Mononuclear cell (primary cell): ENCODE results near the gene DDX42. TPM values are rescaled to one million over a fixed set of nuclear protein-coding genes. Genes with fewer than 3 reads are reported as not detected.

Source experiments
- H3K27me3 ChIP-seq: 2 replicates; pipeline ENCODE4 v1.6.0; 2011; ENCODE audit warnings: low read length, control low read depth; ENCODE audit not compliant: insufficient read depth
- H3K4me1 ChIP-seq: 2 replicates; pipeline ENCODE4 v1.5.1; 2011; ENCODE audit warnings: mild to moderate bottlenecking, low read length, control low read depth; ENCODE audit not compliant: insufficient read depth
- H3K4me3 ChIP-seq: 2 replicates; pipeline ENCODE4 v1.5.1; 2011; ENCODE audit warnings: mild to moderate bottlenecking, low read length, moderate library complexity
- H3K9me3 ChIP-seq: 2 replicates; pipeline ENCODE4 v1.5.1; 2011; ENCODE audit warnings: low read depth, mild to moderate bottlenecking, control low read depth, low read length
- total RNA-seq: library from RNA; depleted of rRNA; stranded (reverse); fragments of >200 nt; gene quantifications from one replicate; pipeline ENCODE4 v1.2.3, GENCODE V29; 2012

Gene DDX42
- total RNA-seq, 1 donor = 112 TPM

GRCh38 chr17:63823659-63824331 lies 49.8 kb downstream of the DDX42 start:
- H3K9me3 ChIP-seq = no peaks in the 10 kb centered on the region
- no peaks in the 10 kb centered on the region for H3K27me3 ChIP-seq
- peaks cover 29% of the 10 kb centered on the region for H3K4me1 ChIP-seq
- no peak overlapping the region for H3K4me3 ChIP-seq

GRCh38 chr17:63824362-63824761 lies 50.4 kb downstream of the DDX42 start:
- H3K9me3 ChIP-seq = no peaks in the 10 kb centered on the region
- no peak overlapping the region for H3K4me3 ChIP-seq
- no peaks in the 10 kb centered on the region for H3K27me3 ChIP-seq
- peaks cover 34% of the 10 kb centered on the region for H3K4me1 ChIP-seq

GRCh38 chr17:63826468-63827001 lies 52.6 kb downstream of the DDX42 start:
- peak overlapping the region; percentile 83 for H3K4me3 ChIP-seq
- no peaks in the 10 kb centered on the region for H3K9me3 ChIP-seq
- H3K27me3 ChIP-seq = no peaks in the 10 kb centered on the region
- H3K4me1 ChIP-seq = peaks cover 38% of the 10 kb centered on the region

- peaks cover 44% of the 10 kb centered on the region for H3K4me1 ChIP-seq
- peak within 1 kb of the TSS; percentile 83 for H3K4me3 ChIP-seq
- H3K27me3 ChIP-seq = no peaks in the 10 kb centered on the region
- H3K9me3 ChIP-seq = no peaks in the 10 kb centered on the region
These were observed 53.2 kb downstream of the DDX42 start, which contains the start of the genes FTSJ3 and PSMC5 for GRCh38 chr17:63827002-63827800. FTSJ3 (minus strand) TSS chr17:63827663; CDS start chr17:63826902, 761 bp downstream. PSMC5 (plus strand) TSS chr17:63827431; CDS start chr17:63827491, 60 bp downstream.

GRCh38 chr17:63827801-63828221 lies 53.8 kb downstream of the DDX42 start:
- Histone ChIP-seq H3K9me3 (no peaks in the 10 kb centered on the region), H3K4me3 (peak overlapping the region; percentile 83), H3K4me1 (peaks cover 46% of the 10 kb centered on the region), H3K27me3 (no peaks in the 10 kb centered on the region)

GRCh38 chr17:63828936-63829335 lies 55.0 kb downstream of the DDX42 start:
- peaks cover 46% of the 10 kb centered on the region for H3K4me1 ChIP-seq
- H3K27me3 ChIP-seq = no peaks in the 10 kb centered on the region
- no peak overlapping the region for H3K4me3 ChIP-seq
- no peaks in the 10 kb centered on the region for H3K9me3 ChIP-seq

GRCh38 chr17:63830278-63830677 lies 56.3 kb downstream of the DDX42 start:
- Histone ChIP-seq H3K27me3 (no peaks in the 10 kb centered on the region), H3K9me3 (no peaks in the 10 kb centered on the region), H3K4me1 (peaks cover 56% of the 10 kb centered on the region), H3K4me3 (no peak overlapping the region)

- H3K9me3 ChIP-seq = no peaks in the 10 kb centered on the region
- no peak overlapping the region for H3K4me3 ChIP-seq
- H3K27me3 ChIP-seq = no peaks in the 10 kb centered on the region
- H3K4me1 ChIP-seq = peaks cover 50% of the 10 kb centered on the region
These were observed 57.0 kb downstream of the DDX42 start for GRCh38 chr17:63830904-63831491.

GRCh38 chr17:63831505-63831904 lies 57.5 kb downstream of the DDX42 start:
- H3K9me3 ChIP-seq = no peaks in the 10 kb centered on the region
- no peak overlapping the region for H3K4me3 ChIP-seq
- peaks cover 45% of the 10 kb centered on the region for H3K4me1 ChIP-seq
- no peaks in the 10 kb centered on the region for H3K27me3 ChIP-seq

- H3K9me3 ChIP-seq = no peaks in the 10 kb centered on the region
- H3K27me3 ChIP-seq = no peaks in the 10 kb centered on the region
- H3K4me1 ChIP-seq = peaks cover 44% of the 10 kb centered on the region
- no peak overlapping the region for H3K4me3 ChIP-seq
These were observed 58.0 kb downstream of the DDX42 start for GRCh38 chr17:63832014-63832413.

GRCh38 chr17:63832455-63832854 lies 58.5 kb downstream of the DDX42 start:
- Histone ChIP-seq H3K27me3 (no peaks in the 10 kb centered on the region), H3K4me1 (peaks cover 47% of the 10 kb centered on the region), H3K4me3 (no peak overlapping the region), H3K9me3 (no peaks in the 10 kb centered on the region)

GRCh38 chr17:63833026-63833740 lies 59.2 kb downstream of the DDX42 start:
- Histone ChIP-seq H3K9me3 (no peaks in the 10 kb centered on the region), H3K4me3 (no peak overlapping the region), H3K27me3 (no peaks in the 10 kb centered on the region), H3K4me1 (peaks cover 47% of the 10 kb centered on the region)

GRCh38 chr17:63833741-63834373 lies 59.9 kb downstream of the DDX42 start:
- Histone ChIP-seq H3K27me3 (no peaks in the 10 kb centered on the region), H3K4me1 (peaks cover 48% of the 10 kb centered on the region)

GRCh38 chr17:63834431-63835166 lies 60.6 kb downstream of the DDX42 start:
- Histone ChIP-seq H3K27me3 (no peaks in the 10 kb centered on the region), H3K4me3 (no peak overlapping the region), H3K9me3 (no peaks in the 10 kb centered on the region), H3K4me1 (peaks cover 51% of the 10 kb centered on the region)

More at GRCh38 chr17:63833741-63834373, 59.9 kb downstream of the DDX42 start:
- Histone ChIP-seq H3K9me3 (no peaks in the 10 kb centered on the region), H3K4me3 (no peak overlapping the region)
